K562 (cell line): Measurements from ENCODE around the gene MED16. TPM values are rescaled to one million over a fixed set of nuclear protein-coding genes. Genes with fewer than 3 reads are reported as not detected.

ENCODE experiments used
- BACH1 ChIP-seq: fragments of 200-800 bp; sonication (Bioruptor generic); IDR thresholded peaks from 2 replicates; pipeline ENCODE4 v1.6.1; 2016; ENCODE audit warnings: missing genetic modification characterization, missing compliant biosample characterization
- BRD4 ChIP-seq: fragments of 200-600 bp; sonication (generic); IDR thresholded peaks from 2 replicates; pipeline ENCODE4 v1.6.1; 2017; ENCODE audit warnings: inconsistent platforms
- BRF1 ChIP-seq: IDR thresholded peaks from 3 replicates; pipeline ENCODE4 v1.6.1; 2011; ENCODE audit warnings: borderline replicate concordance, mild to moderate bottlenecking; ENCODE audit not compliant: insufficient read length; ENCODE audit errors: extremely low read depth
- CHD2 ChIP-seq: IDR thresholded peaks from 2 replicates; pipeline ENCODE4 v1.6.1; 2011; ENCODE audit warnings: low read depth, low read length
- FOXJ3 ChIP-seq: sonication (generic); formaldehyde crosslinking; IDR thresholded peaks from 2 replicates; pipeline ENCODE4 v1.4.0; 2020; ENCODE audit warnings: mild to moderate bottlenecking, missing genetic modification reagents
- HDAC2 ChIP-seq: fragments of 450-650 bp; IDR thresholded peaks from 2 replicates; pipeline ENCODE4 v1.6.1; 2016; ENCODE audit warnings: mild to moderate bottlenecking
- MAFK ChIP-seq: IDR thresholded peaks from 2 replicates; pipeline ENCODE4 v1.6.1; 2011; ENCODE audit warnings: low read length, improper control_type of control experiment
- NFIX ChIP-seq: fragments of 250-450 bp; sonication (Bioruptor Pico); IDR thresholded peaks from 2 replicates; pipeline ENCODE4 v1.4.0; 2020; ENCODE audit warnings: low read depth, mild to moderate bottlenecking, moderate library complexity
- NR2C2 ChIP-seq, 2 experiments: fragments of 200-800 bp in 1 of 2; sonication (Bioruptor generic) in 1 of 2; sonication (generic) in 1 of 2; formaldehyde crosslinking in 1 of 2; IDR thresholded peaks; 2 replicates each; pipeline versions ENCODE4 v1.6.1 to v1.8.0; 2016 to 2022; ENCODE audit warnings: mild to moderate bottlenecking in 1 of 2, missing compliant biosample characterization in 1 of 2, missing genetic modification characterization in 1 of 2, missing genetic modification reagents in 1 of 2
- RB1 ChIP-seq: fragments of 450-650 bp; IDR thresholded peaks from 2 replicates; pipeline ENCODE4 v1.6.1; 2017; ENCODE audit warnings: low read depth, mild to moderate bottlenecking
- RBFOX2 ChIP-seq: fragments of 200-400 bp; formaldehyde crosslinking; IDR thresholded peaks from 2 replicates; pipeline ENCODE4 v1.6.1; 2017; ENCODE audit warnings: low read depth, mild to moderate bottlenecking, low read length, moderate library complexity
- RBM15 ChIP-seq: fragments of 200-400 bp; formaldehyde crosslinking; IDR thresholded peaks from 2 replicates; pipeline ENCODE4 v1.6.1; 2018; ENCODE audit warnings: mild to moderate bottlenecking, low read length, moderate library complexity; ENCODE audit not compliant: insufficient read depth
- XRCC3 ChIP-seq: fragments of 450-650 bp; IDR thresholded peaks from 2 replicates; pipeline ENCODE4 v1.6.1; 2017; ENCODE audit warnings: mild to moderate bottlenecking, moderate library complexity
- XRCC5 ChIP-seq: fragments of 200-400 bp; formaldehyde crosslinking; IDR thresholded peaks from 2 replicates; pipeline ENCODE4 v1.6.1; 2017; ENCODE audit warnings: low read depth, mild to moderate bottlenecking, low read length
- YY1 ChIP-seq, 3 experiments: IDR thresholded peaks; 2 replicates each; pipeline ENCODE4 v1.6.1; 2011; ENCODE audit warnings: low read length in 2 of 3, mild to moderate bottlenecking in 2 of 3, moderate library complexity in 2 of 3, borderline replicate concordance in 1 of 3, control low read depth in 1 of 3, low read depth in 1 of 3; ENCODE audit not compliant: insufficient read depth in 3 of 3, insufficient replicate concordance in 2 of 3, control insufficient read depth in 1 of 3, insufficient read length in 1 of 3; ENCODE audit errors: extremely low read depth in 1 of 3
- ZBTB7A ChIP-seq: IDR thresholded peaks from 2 replicates; pipeline ENCODE4 v1.6.1; 2011; ENCODE audit warnings: low read depth, mild to moderate bottlenecking, low read length, moderate library complexity, borderline replicate concordance; ENCODE audit not compliant: control insufficient read depth
- ZNF232 ChIP-seq: sonication (generic); formaldehyde crosslinking; IDR thresholded peaks from 2 replicates; pipeline ENCODE4 v1.8.0; 2022; ENCODE audit warnings: mild to moderate bottlenecking, missing genetic modification reagents
- ZNF263 ChIP-seq: sonication (generic); formaldehyde crosslinking; IDR thresholded peaks from 2 replicates; pipeline ENCODE4 v1.8.0; 2022; ENCODE audit warnings: mild to moderate bottlenecking, missing genetic modification reagents, borderline replicate concordance
- polyA plus RNA-seq, 8 experiments: library from polyadenylated mRNA; depleted of rRNA in 4 of 8; stranded (reverse) in 5 of 8; unstranded in 3 of 8; fragments of >200 nt; fragmentation: Nextera tagmentation in 2 of 8; fragmentation: Illumina TruSeq in 1 of 8; extraction: Ambion mirVana in 2 of 8; extraction: Trizol in 1 of 8; gene quantifications; 2 replicates each; pipeline versions ENCODE4 v1.2.1 to v1.2.3, GENCODE V29; 2011 to 2014; ENCODE audit warnings: inconsistent platforms in 1 of 8, missing spikeins in 1 of 8
- total RNA-seq, 7 experiments: library from RNA; depleted of rRNA in 6 of 7; stranded (reverse); fragments of >200 nt in 6 of 7; fragmentation: Illumina TruSeq in 2 of 7; extraction: Trizol in 2 of 7; gene quantifications; 2 replicates each; pipeline versions ENCODE4 v1.2.1 to v1.2.3, GENCODE V29; 2011 to 2021; ENCODE audit warnings: low replicate concordance in 1 of 7
- TF ChIP-seq, protein P1 (sequence below): fragments of 450-650 bp; IDR thresholded peaks from 2 replicates; pipeline ENCODE4 v1.6.1; 2016; ENCODE audit warnings: missing biosample characterization, missing genetic modification characterization
- TF ChIP-seq, protein P2 (sequence below): IDR thresholded peaks from 2 replicates; pipeline ENCODE4 v1.6.1; 2012; ENCODE audit warnings: low read depth, low read length, improper control_type of control experiment, borderline replicate concordance
- TF ChIP-seq, protein P3 (sequence below): IDR thresholded peaks from 2 replicates; pipeline ENCODE4 v1.6.1; 2014; ENCODE audit warnings: antibody characterized with exemption

MED16 gene
- total and polyA plus RNA-seq, 9 of the 15 experiments (the other 6 are each of a cell fraction or from before 2014, with no cell fraction given) = 0.89 to 59.9 (median 8.6) TPM

DNA sequence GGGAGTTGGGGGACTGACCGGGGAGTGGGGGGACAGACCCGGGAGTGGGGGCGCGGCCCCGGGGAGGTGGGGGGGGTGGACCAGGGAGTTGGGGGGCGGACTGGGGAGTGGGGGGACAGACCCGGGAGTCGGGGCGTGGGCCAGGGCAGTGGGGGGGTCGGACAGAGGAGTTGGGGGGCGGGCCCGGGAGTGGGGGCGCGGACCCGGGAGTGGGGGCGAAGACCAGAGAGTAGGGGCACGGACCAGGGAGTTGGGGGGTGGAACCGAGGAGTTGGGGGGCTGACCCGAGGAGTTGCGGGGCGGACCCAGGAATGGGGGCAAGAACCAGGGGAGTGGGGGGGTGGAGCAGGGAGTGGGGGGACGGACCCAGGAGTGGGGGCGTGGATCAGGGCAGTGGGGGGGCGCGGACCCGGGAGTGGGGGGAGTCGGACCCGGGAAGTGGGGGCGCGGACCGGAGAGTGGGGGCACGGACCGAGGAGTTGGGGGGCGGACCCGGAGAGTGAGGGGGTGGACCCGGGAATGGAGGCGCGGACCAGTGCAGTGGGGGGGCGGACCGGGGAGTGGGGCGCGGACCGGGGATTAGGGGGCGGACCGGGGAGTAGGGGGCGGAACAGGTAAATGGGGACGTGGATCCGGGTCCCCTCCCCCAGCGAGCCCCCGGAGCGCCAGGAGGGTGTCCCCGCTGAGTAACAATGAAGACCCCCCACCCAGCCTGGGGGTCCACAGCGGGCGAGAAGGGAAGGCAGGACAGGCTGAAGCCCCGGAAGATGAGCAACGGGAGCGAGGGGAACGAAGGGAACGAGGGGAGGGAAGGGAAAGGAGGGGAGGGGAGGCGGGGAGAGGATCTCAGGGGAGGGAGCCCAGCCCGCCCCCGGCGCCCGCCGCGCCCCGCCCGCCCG is 19.4 kb upstream of the MED16 start (continued):
- TF ChIP-seq ZNF263 (no peak; the same call in 1 of the 2 replicates), RB1 (no peak), BACH1 (tag) (no peak), HDAC2 (no peak), RBFOX2 (peak; percentile 53), NR2C2 (CRISPR knock-in tag; IDR thresholded peaks at IDR 0.05) (no peak), NR2C2 (tag; IDR thresholded peaks at IDR 0.05) (no peak), BRF1 (no peak), ZBTB7A (peak; percentile 83), XRCC5 (no peak), ZNF232 (CRISPR knock-in tag) (no peak), RBM15 (no peak), YY1 (IDR thresholded peaks at IDR 0.05; ENCODE audit: borderline replicate concordance in 1 of 3, control insufficient read depth in 1 of 3, extremely low read depth in 1 of 3, insufficient read depth in 3 of 3, insufficient read length in 1 of 3, insufficient replicate concordance in 2 of 3, low read depth in 1 of 3, low read length in 2 of 3) (peak in 1 of 3 experiments; percentile 44), XRCC3 (no peak), NFIX (CRISPR knock-in tag) (no peak), BRD4 (0 out of 2 replicates have a peak, but pooled peaks have one; percentile 29), FOXJ3 (CRISPR knock-in tag) (no peak), MAFK (no peak), CHD2 (no peak)
- TF ChIP-seq, protein P1, sequence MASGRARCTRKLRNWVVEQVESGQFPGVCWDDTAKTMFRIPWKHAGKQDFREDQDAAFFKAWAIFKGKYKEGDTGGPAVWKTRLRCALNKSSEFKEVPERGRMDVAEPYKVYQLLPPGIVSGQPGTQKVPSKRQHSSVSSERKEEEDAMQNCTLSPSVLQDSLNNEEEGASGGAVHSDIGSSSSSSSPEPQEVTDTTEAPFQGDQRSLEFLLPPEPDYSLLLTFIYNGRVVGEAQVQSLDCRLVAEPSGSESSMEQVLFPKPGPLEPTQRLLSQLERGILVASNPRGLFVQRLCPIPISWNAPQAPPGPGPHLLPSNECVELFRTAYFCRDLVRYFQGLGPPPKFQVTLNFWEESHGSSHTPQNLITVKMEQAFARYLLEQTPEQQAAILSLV = no peak
- TF ChIP-seq, protein P2, sequence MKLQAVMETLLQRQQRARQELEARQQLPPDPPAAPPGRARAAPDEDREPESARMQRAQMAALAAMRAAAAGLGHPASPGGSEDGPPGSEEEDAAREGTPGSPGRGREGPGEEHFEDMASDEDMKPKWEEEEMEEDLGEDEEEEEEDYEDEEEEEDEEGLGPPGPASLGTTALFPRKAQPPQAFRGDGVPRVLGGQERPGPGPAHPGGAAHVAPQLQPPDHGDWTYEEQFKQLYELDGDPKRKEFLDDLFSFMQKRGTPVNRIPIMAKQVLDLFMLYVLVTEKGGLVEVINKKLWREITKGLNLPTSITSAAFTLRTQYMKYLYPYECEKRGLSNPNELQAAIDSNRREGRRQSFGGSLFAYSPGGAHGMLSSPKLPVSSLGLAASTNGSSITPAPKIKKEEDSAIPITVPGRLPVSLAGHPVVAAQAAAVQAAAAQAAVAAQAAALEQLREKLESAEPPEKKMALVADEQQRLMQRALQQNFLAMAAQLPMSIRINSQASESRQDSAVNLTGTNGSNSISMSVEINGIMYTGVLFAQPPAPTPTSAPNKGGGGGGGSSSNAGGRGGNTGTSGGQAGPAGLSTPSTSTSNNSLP = no peak
- TF ChIP-seq, protein P3, sequence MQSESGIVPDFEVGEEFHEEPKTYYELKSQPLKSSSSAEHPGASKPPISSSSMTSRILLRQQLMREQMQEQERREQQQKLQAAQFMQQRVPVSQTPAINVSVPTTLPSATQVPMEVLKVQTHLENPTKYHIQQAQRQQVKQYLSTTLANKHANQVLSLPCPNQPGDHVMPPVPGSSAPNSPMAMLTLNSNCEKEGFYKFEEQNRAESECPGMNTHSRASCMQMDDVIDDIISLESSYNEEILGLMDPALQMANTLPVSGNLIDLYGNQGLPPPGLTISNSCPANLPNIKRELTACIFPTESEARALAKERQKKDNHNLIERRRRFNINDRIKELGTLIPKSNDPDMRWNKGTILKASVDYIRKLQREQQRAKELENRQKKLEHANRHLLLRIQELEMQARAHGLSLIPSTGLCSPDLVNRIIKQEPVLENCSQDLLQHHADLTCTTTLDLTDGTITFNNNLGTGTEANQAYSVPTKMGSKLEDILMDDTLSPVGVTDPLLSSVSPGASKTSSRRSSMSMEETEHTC = no peak
